Limb (tissue), 2 donors: ENCODE results near the gene NID2.

ENCODE experiments used
- DNase-seq, 2 donors: peaks; one replicate each; pipeline ENCODE4 v3.0.0-alpha.2; 2016; ENCODE audit errors: extremely low spot score in 2 of 2

NID2 gene

DNA sequence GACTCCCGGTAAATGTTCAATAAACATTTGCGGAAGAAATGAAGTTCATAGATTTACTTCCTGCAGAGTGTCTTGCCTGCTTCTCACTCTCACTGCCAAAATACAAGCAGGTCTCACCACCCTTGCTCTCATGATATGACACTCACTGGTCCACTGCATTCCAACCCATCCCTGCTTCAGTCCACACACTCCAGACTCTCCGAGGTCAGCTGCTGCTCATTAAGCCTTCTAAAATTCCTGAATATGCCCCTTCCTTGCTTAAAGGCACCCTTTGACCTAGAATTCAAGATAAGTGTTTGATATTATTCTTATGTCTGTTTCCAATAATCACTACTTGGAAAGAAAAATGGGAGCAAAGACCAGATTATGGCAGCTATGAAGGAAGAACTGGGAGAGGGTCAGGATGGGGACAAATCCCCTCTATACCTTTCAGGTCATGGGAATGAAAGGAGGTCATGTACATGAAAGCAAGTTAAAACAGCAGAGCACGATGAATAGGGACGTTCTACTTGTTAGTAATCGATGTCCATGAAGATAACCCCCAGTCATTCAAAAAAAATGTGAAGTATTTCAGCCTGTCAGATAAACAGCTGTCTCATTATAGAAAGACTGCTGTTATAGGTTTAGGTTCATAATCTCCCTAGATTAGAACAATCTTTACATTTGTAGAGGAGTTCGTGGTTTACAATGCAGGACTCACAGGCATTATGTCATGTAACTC is 10.5 kb upstream of the NID2 start:
- DNase-seq = no peak

- no peak for DNase-seq
These were observed 9.9 kb upstream of the NID2 start for GRCh38 chr14:52078721-52079120.

- no peak for DNase-seq
These were observed 9.3 kb upstream of the NID2 start for GRCh38 chr14:52078095-52078531.

- no peak for DNase-seq
These were observed 8.6 kb upstream of the NID2 start for GRCh38 chr14:52077256-52077979.

DNA sequence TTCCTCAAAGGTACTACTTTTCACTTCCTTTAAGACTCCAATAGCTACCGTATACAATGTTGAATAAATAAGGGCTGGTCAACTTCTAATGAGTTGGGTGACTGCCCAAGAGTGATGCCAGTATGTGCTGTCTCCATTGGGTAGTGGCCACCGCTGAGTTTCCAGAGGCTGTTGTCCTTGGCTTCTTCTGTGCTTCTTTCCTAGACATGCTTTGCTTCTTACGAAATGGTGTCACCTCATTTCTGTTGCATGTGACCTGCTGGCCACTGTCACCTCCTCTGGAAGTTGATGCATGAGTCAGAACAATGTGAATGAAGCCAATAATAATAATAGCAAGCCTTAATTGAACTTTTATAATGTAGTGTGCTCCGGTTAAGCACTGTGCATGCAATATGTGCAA is 7.5 kb upstream of the NID2 start:
- DNase-seq = no peak

DNA sequence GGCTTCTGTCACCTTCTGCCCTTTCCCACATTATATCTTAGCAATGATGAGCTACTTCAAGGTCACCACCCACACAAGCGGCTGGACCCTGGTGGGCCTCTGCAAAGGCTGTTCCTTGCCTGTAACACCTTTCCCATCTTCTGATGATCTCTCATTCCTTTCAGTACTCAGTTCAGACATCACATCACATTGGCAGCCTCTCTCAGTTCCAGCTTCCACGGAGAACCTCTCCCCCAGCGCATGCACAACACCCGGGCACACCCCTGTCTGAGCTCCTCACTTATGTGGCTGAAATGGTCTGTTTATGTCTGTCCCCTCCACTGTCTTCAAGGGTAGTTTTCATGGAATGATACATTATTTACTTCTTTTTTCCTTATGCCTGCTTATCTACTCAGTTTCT is 6.5 kb upstream of the NID2 start:
- DNase-seq = no peak

DNA sequence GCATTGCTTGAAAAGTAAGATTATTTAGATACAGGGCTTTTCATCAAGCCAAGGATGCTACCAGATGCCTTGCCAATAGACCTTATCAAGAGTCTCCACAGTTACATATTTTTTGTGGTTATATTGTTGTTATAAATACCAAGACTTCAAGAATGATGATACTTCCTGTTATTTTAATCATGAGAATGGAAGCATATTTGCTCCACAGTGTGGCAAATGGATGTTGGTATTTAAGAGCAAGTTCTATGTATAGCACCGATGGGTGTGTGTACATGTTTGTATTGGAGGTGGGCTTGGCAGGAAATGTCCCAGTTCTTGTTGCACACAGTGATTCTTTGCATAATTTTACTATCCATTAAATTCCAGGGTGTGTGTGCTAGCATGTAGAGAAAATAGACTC is 4.4 kb upstream of the NID2 start:
- DNase-seq = no peak

GRCh38 chr14:52072266-52072780 is 3.5 kb upstream of the NID2 start:
- no peak for DNase-seq

DNA sequence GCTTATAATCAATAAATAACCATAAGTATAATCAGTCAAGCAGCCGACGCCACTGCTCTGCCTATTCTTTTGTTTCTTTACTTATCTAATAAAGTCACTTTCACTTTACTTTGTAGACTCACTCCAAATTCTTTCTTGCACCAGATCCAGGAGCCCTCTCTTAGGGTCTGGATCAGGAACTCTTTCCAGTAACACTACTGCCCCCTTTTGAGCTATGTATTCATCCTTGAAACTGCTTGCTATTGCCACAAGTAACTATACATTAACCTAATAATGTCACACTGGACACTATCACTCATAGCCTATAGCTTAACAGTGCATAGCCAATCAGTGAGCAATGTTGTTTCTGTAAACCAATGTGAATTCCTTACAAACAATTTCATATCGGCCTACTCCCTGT is 2.8 kb upstream of the NID2 start:
- no peak for DNase-seq

- DNase-seq = no peak
These were observed 1.2 kb upstream of the NID2 start for GRCh38 chr14:52070051-52070431.

- DNase-seq = peak in 1 of 2 donors; percentile 75
These were observed 620 bp upstream of the NID2 start for GRCh38 chr14:52069307-52070050.

DNA sequence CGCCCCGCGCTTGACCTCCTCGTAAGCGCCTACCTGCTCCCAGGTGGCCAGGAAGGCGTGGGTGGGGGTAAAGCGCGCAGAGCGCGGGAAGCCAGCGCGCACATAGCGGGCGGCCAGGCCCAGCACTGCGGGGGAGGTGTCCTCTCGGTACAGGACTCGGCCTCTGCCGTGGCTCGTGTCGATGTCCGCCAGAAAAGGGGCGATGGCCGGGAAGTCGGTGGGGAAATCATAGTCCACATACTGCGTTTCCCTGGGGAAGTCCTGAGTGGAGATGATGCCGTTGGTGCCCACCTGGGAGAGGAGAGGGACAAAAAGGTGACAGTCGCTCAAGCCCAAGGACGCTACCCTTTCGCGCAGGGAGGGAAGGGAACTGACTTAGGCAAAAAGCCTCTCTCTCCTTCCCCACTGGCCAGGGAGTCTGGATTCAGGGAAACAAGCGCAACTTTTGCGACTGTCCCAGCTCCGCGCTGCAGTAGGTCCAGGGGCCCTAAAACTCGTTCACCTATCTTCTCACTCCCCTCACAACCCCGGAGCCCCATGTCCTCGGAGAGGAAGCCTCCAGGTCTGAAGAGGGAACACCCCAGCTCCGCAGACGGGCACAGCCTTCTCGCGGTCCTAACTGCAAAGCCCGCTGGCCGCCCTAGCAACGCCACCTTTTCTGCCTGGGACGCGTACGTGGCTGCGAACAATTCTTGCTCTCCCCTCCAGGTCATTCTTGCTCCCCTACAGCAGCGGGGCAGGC is 815 bp downstream of the NID2 start:
- peak in 1 of 2 donors; percentile 56 for DNase-seq

DNA sequence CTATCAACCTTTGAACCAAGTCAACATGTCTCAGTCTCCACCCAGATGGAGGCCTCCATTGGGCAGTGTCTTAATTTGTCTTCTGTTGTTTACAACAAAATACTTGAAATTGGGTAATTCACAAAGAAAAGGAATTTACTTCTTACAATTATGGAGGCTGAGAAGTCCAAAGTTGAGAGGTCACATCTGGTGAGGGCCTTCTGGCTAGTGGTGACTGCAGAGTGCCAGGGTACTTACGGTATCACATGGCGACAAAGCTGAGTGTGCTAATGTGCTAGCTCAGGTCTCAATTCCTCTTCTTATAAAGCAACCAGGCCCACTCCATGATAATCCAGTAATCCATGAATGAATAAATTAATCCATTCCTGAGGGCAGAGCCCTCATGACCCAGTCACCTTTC is 4.7 kb downstream of the NID2 start:
- no peak for DNase-seq

DNA sequence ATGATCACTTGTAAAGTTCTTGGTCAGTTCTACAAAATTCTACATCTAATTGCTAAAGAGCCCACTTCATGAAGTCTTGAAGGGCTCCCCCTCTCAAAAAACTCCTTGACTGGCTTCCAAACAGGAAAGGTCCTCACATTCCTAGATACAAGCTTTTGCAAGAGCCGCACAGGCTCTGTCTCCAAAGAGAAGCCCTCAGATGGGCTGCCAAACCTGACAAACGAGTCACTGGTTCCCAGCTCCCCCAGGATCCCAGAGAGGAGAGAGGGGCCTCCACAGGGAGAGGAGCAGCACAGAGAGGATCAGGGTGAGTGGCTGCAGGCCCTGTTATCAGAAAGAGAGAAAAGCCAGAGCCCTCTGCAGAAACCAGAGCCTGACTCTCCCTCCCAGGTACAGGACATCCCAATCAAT is 5.8 kb downstream of the NID2 start:
- no peak for DNase-seq

GRCh38 chr14:52061890-52062289 is 7.0 kb downstream of the NID2 start:
- no peak for DNase-seq

DNA sequence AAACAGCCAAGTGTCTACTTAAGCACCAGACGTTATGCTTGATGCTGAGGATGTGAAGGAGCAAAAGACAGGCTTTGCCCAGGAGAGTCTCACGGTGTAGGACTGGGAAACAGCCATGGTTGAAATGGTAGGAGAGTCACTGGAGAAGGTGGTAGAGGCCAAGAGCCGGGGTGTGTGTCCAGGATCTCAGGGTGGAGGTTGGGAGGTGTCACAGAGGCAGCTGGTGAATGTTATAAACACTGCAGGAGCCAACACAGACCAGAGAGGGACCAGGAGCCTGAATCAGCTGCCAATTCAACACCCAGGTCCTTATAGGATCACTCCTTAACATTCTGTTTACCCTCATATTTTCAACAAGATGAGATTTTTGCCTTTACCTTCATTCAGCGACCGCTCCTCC is 7.5 kb downstream of the NID2 start:
- no peak for DNase-seq

- DNase-seq = peak in 1 of 2 donors; percentile 46
These were observed 8.8 kb downstream of the NID2 start for GRCh38 chr14:52060080-52060479.

DNA sequence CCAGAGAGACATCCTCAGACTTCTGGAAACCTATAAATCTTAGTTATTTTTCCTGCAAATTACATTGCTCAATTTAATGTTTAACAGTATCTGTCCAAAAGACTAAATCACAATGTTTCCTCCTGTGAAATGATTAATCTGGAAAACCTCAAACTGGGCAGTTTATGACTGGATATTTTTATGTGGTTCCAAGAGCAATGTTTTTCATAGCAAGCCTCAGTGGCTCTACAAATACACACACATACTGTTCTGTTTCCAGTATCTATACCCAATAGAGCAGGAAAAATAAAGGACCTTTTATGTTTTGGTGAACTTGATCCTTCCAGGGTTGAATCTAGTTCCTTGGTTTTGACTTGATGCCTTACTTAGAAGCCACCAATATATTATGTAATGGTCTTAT is 9.2 kb downstream of the NID2 start:
- DNase-seq = no peak

- DNase-seq = no peak
These were observed 10.5 kb downstream of the NID2 start for GRCh38 chr14:52058341-52058740.

DNA sequence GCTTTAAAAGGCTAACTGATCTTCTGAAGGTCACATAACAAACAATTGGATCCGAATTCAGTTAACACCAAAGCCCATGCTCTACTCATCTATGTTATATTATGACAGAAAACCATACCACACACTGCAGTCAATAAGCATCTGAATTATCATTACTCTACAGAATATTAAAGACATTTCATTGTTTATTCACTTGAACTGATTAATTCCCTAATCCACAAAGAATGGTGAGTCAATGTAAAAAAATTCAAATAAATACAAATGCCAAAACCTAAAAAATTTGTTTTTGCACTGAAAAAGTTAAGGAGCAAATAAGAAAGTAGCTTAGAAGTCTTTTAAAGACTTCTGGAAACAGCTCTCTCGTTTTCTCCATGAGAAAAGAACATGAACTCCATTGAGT is 13.7 kb downstream of the NID2 start:
- DNase-seq = no peak

- no peak for DNase-seq
These were observed 14.2 kb downstream of the NID2 start for GRCh38 chr14:52054678-52055077.

DNA sequence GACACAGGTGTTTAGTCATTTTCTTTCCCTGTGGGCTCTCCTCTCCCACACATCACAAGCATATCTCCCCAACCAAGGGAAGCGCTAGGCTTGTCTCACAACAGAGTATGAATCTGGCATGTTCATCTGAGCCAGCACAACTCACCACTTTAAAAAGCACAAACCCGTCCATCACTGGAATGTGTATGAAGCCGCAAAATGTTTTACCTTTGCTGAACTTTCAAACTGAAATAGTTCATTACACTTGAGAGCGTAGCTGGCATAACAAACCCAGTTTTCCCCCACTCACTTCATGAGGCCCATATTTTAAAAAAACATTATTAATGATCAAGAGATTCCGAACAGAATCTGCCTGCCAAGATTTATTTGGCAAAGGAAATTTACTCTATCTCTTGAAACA is 15.8 kb downstream of the NID2 start:
- DNase-seq = no peak
